Keratinocyte (primary cell): ENCODE measurements around the gene HHATL. TPM values are rescaled to one million over a fixed set of nuclear protein-coding genes. Genes with fewer than 3 reads are reported as not detected.

ENCODE experiments used
- DNase-seq: peaks from one replicate; pipeline ENCODE4 v3.0.0-alpha.2; 2011; ENCODE audit warnings: low read depth, missing footprints, low spot score
- FAIRE-seq: peaks from 2 replicates; lab custom pipeline; 2011; peaks lifted over from hg19 to GRCh38; lab: Jason Lieb, UNC
- H2AFZ ChIP-seq: 2 replicates; pipeline ENCODE4 v1.6.0; 2012; ENCODE audit warnings: low read length, control low read depth, inconsistent platforms; ENCODE audit not compliant: control insufficient read depth
- H3K27ac ChIP-seq: 2 replicates; pipeline ENCODE4 v1.5.1; 2011; ENCODE audit warnings: low read length; ENCODE audit not compliant: control insufficient read depth, insufficient read depth
- H3K27me3 ChIP-seq: 3 replicates; pipeline ENCODE4 v1.6.0; 2011; ENCODE audit warnings: low read length; ENCODE audit not compliant: control insufficient read depth, insufficient read depth; ENCODE audit errors: extremely low read depth
- H3K36me3 ChIP-seq, 2 experiments: 2 replicates in 1 of 2; 3 replicates in 1 of 2; pipeline ENCODE4 v1.5.1; 2011; ENCODE audit warnings: low read length in 2 of 2, mild to moderate bottlenecking in 1 of 2; ENCODE audit not compliant: control insufficient read depth in 2 of 2, insufficient read depth in 2 of 2; ENCODE audit errors: extremely low read depth in 1 of 2
- H3K4me1 ChIP-seq: 3 replicates; pipeline ENCODE4 v1.5.1; 2011; ENCODE audit warnings: low read length; ENCODE audit not compliant: control insufficient read depth, insufficient read depth; ENCODE audit errors: extremely low read depth
- H3K4me2 ChIP-seq: 3 replicates; pipeline ENCODE4 v1.6.0; 2011; ENCODE audit warnings: low read depth, low read length; ENCODE audit not compliant: control insufficient read depth, insufficient read depth; ENCODE audit errors: extremely low read depth
- H3K4me3 ChIP-seq, 3 experiments: fragments of 200-600 bp in 1 of 3; sonication (generic) in 1 of 3; 2 replicates in 2 of 3; 3 replicates in 1 of 3; pipeline ENCODE4 v1.5.1; 2011 to 2016; ENCODE audit warnings: low read length in 3 of 3, mild to moderate bottlenecking in 3 of 3, control low read depth in 2 of 3, inconsistent platforms in 1 of 3, low read depth in 1 of 3, mixed read lengths in 1 of 3, mixed run types in 1 of 3, moderate library complexity in 1 of 3; ENCODE audit not compliant: control insufficient read depth in 2 of 3, insufficient read depth in 2 of 3; ENCODE audit errors: extremely low read depth in 1 of 3
- H3K79me2 ChIP-seq: 2 replicates; pipeline ENCODE4 v1.6.0; 2012; ENCODE audit warnings: low read length; ENCODE audit not compliant: control insufficient read depth, insufficient read depth
- H3K9ac ChIP-seq: 3 replicates; pipeline ENCODE4 v1.6.0; 2011; ENCODE audit warnings: low read length; ENCODE audit not compliant: control insufficient read depth, insufficient read depth; ENCODE audit errors: extremely low read depth
- H3K9me1 ChIP-seq: 3 replicates; pipeline ENCODE4 v1.6.0; 2011; ENCODE audit warnings: low read length; ENCODE audit not compliant: control insufficient read depth, insufficient read depth; ENCODE audit errors: extremely low read depth
- H3K9me3 ChIP-seq: 2 replicates; pipeline ENCODE4 v1.5.1; 2012; ENCODE audit warnings: low read depth, low read length; ENCODE audit not compliant: control insufficient read depth
- H4K20me1 ChIP-seq: 3 replicates; pipeline ENCODE4 v1.6.0; 2011; ENCODE audit warnings: low read length; ENCODE audit not compliant: control insufficient read depth, insufficient read depth; ENCODE audit errors: extremely low read depth
- CTCF ChIP-seq, 3 experiments: IDR thresholded peaks in 1 of 3; conservative IDR thresholded peaks in 1 of 3; optimal IDR thresholded peaks in 1 of 3; 2 replicates in 2 of 3; 3 replicates in 1 of 3; pipeline versions ENCODE3 to v1.5.1; 2011; ENCODE audit warnings: low read length in 3 of 3, mild to moderate bottlenecking in 3 of 3, moderate library complexity in 2 of 3, control low read depth in 1 of 3, inconsistent platforms in 1 of 3; ENCODE audit not compliant: insufficient read depth in 2 of 3; ENCODE audit errors: extremely low read depth in 1 of 3
- EZH2 ChIP-seq: IDR thresholded peaks from one replicate; pipeline ENCODE4 v1.6.1; 2012; ENCODE audit warnings: inconsistent platforms, mild to moderate bottlenecking, low read length, moderate library complexity
- dilution Hi-C: fragments of 300-500 bp; cut with MboI; formaldehyde crosslinking; loops from one replicate; pipeline ENCODE4 v1.7.0; 2020; ENCODE audit warnings: low sequenced_read_pairs; ENCODE audit not compliant: extremely low pct_ligation_motif_present
- polyA plus RNA-seq, 5 experiments: library from polyadenylated mRNA; depleted of rRNA in 3 of 5; stranded (reverse) in 3 of 5; stranded (forward) in 1 of 5; unstranded in 1 of 5; fragments of >200 nt; gene quantifications; 1 replicate in 1 of 5; 2 replicates in 3 of 5; 3 replicates in 1 of 5; pipeline versions ENCODE4 v1.2.1 to v1.2.3, GENCODE V29; 2011 to 2012; ENCODE audit warnings: missing spikeins in 2 of 5, low read depth in 1 of 5, low replicate concordance in 1 of 5

HHATL gene
- polyA plus RNA-seq, 1 donor (not counting 4 experiments of a cell fraction or from before 2014, with no cell fraction given) = not detected

GRCh38 chr3:42710323-42711021, 7.9 kb upstream of the HHATL start:
- DNase-seq = no peak
- no peak overlapping the region for H2AFZ ChIP-seq
- no peak overlapping the region for H3K4me3 ChIP-seq
- no peak overlapping the region for H3K27ac ChIP-seq
- H3K79me2 ChIP-seq = no peaks in the 10 kb centered on the region
- no peak for FAIRE-seq
- dilution Hi-C loops = no loop called here
- H3K9me1 ChIP-seq = no peaks in the 10 kb centered on the region
- no peaks in the 10 kb centered on the region for H3K27me3 ChIP-seq
- no peaks in the 10 kb centered on the region for H3K4me1 ChIP-seq
- no peak for TF ChIP-seq EZH2
- TF ChIP-seq CTCF (optimal IDR thresholded peaks at IDR 0.05 in 1 of 3, IDR thresholded peaks at IDR 0.05 in 1 of 3, conservative IDR thresholded peaks at IDR 0.05 in 1 of 3; ENCODE audit: extremely low read depth in 1 of 3, insufficient read depth in 2 of 3, low read length in 3 of 3) = no peak
- no peak overlapping the region for H3K9ac ChIP-seq
- no peaks in the 10 kb centered on the region for H3K36me3 ChIP-seq
- H3K4me2 ChIP-seq = no peak overlapping the region
- H3K9me3 ChIP-seq = no peaks in the 10 kb centered on the region
- H4K20me1 ChIP-seq = peaks cover 4% of the 10 kb centered on the region

GRCh38 chr3:42709621-42710020, 7.0 kb upstream of the HHATL start:
- DNase-seq (no peak), FAIRE-seq (no peak)
- no peaks in the 10 kb centered on the region for H3K79me2 ChIP-seq
- H3K9me1 ChIP-seq = no peaks in the 10 kb centered on the region
- TF ChIP-seq CTCF (optimal IDR thresholded peaks at IDR 0.05 in 1 of 3, IDR thresholded peaks at IDR 0.05 in 1 of 3, conservative IDR thresholded peaks at IDR 0.05 in 1 of 3; ENCODE audit: extremely low read depth in 1 of 3, insufficient read depth in 2 of 3, low read length in 3 of 3) (no peak), EZH2 (no peak)
- no peak overlapping the region for H3K27ac ChIP-seq
- H3K4me3 ChIP-seq = no peak overlapping the region
- no peak overlapping the region for H3K4me2 ChIP-seq
- H3K27me3 ChIP-seq = no peaks in the 10 kb centered on the region
- H3K36me3 ChIP-seq = no peaks in the 10 kb centered on the region
- H2AFZ ChIP-seq = no peak overlapping the region
- H3K9ac ChIP-seq = no peak overlapping the region
- H3K9me3 ChIP-seq = no peaks in the 10 kb centered on the region
- H4K20me1 ChIP-seq = peaks cover 4% of the 10 kb centered on the region
- H3K4me1 ChIP-seq = no peaks in the 10 kb centered on the region
- dilution Hi-C loops = no loop called here
